AG10803 (cell line): Measurements from ENCODE around the gene GRM1.

Experiments
- DNase-seq: peaks from one replicate; pipeline ENCODE4 v3.0.0; 2010; ENCODE audit warnings: low read depth
- H3K4me3 ChIP-seq: 2 replicates; pipeline ENCODE4 v1.5.1; 2011; ENCODE audit warnings: mild to moderate bottlenecking, low read length, control low read depth
- CTCF ChIP-seq: conservative IDR thresholded peaks from 2 replicates; pipeline ENCODE4 v1.5.1; 2011; ENCODE audit warnings: mild to moderate bottlenecking, low read length, control low read depth, inconsistent platforms

Gene GRM1

GRCh38 chr6:146316175-146316495 lies 287.3 kb downstream of the GRM1 start:
- no peak for DNase-seq
- TF ChIP-seq CTCF, result no peak
- H3K4me3 ChIP-seq, result no peak overlapping the region

GRCh38 chr6:146331013-146331412 lies 302.2 kb downstream of the GRM1 start:
- TF ChIP-seq CTCF, result no peak
- H3K4me3 ChIP-seq, result no peak overlapping the region
- no peak for DNase-seq

- no peak for TF ChIP-seq CTCF
- no peak for DNase-seq
- H3K4me3 ChIP-seq, result no peak overlapping the region
Observed at GRCh38 chr6:146335336-146335735, 306.5 kb downstream of the GRM1 start.

GRCh38 chr6:146336191-146336590 lies 307.3 kb downstream of the GRM1 start:
- DNase-seq, result no peak
- TF ChIP-seq CTCF, result no peak

GRCh38 chr6:146337376-146337775 lies 308.5 kb downstream of the GRM1 start:
- no peak for DNase-seq
- no peak for TF ChIP-seq CTCF
- H3K4me3 ChIP-seq, result no peak overlapping the region

More at GRCh38 chr6:146336191-146336590, 307.3 kb downstream of the GRM1 start:
- H3K4me3 ChIP-seq, result no peak overlapping the region

GRCh38 chr6:146339716-146340115 lies 310.9 kb downstream of the GRM1 start:
- H3K4me3 ChIP-seq, result no peak overlapping the region
- DNase-seq, result peak; percentile 21
- TF ChIP-seq CTCF, result no peak

GRCh38 chr6:146341493-146342230 lies 312.8 kb downstream of the GRM1 start:
- no peak overlapping the region for H3K4me3 ChIP-seq
- DNase-seq, result no peak
- TF ChIP-seq CTCF, result no peak
